Measurements from ENCODE around the gene NEUROD4. TPM values are rescaled to one million over a fixed set of nuclear protein-coding genes. Genes with fewer than 3 reads are reported as not detected.

The NEUROD4 gene
- total and polyA plus RNA-seq, 10 of the 15 experiments (the other 5 are each of a cell fraction or from before 2014, with no cell fraction given): 0.06 TPM; not detected in 9

DNA sequence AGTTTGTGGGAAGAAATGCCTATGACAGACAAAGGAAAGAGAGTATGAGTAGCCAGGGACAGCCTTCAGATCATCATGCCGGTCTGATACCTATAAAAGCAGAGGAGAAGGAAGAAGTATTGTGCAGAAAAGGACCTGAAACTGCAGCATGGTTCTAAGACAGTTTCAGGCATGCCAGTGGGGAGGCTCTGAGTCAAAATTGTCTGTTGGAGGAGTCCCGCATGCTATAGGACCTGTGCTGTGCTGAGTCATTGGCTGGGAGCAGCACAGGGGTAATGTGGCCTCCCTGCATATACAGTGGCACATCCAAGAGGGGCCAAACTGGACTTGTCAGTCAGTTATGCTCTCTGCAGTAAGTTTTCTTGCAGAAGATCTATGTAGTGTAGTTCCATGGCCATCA is 40.7 kb downstream of the NEUROD4 start (continued):
- peak; percentile 63; the same call in 1 of the 3 replicates for TF ChIP-seq POU2F2 (IDR thresholded peaks at IDR 0.05; ENCODE audit: borderline replicate concordance, low read depth, low read length)
- TF ChIP-seq SPI1 (IDR thresholded peaks at IDR 0.05; ENCODE audit: borderline replicate concordance, insufficient read depth, low read depth, low read length): peak; percentile 39; the same call in 1 of the 2 replicates
- TF ChIP-seq SMC3 (IDR thresholded peaks at IDR 0.05; ENCODE audit: borderline replicate concordance, low read length): no peak
- TF ChIP-seq, protein P1, sequence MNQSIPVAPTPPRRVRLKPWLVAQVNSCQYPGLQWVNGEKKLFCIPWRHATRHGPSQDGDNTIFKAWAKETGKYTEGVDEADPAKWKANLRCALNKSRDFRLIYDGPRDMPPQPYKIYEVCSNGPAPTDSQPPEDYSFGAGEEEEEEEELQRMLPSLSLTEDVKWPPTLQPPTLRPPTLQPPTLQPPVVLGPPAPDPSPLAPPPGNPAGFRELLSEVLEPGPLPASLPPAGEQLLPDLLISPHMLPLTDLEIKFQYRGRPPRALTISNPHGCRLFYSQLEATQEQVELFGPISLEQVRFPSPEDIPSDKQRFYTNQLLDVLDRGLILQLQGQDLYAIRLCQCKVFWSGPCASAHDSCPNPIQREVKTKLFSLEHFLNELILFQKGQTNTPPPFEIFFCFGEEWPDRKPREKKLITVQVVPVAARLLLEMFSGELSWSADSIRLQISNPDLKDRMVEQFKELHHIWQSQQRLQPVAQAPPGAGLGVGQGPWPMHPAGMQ (IDR thresholded peaks at IDR 0.05; ENCODE audit: borderline replicate concordance): no peak
- TF ChIP-seq RAD21 (IDR thresholded peaks at IDR 0.05; ENCODE audit: insufficient read depth, low read depth, low read length): no peak
- TF ChIP-seq RBBP5 (conservative IDR thresholded peaks at IDR 0.05): no peak
- peak; percentile 29; the same call in 1 of the 2 replicates for TF ChIP-seq PAX5 (IDR thresholded peaks at IDR 0.05; ENCODE audit: borderline replicate concordance, low read depth, low read length)
- no peak for TF ChIP-seq SREBF2 (IDR thresholded peaks at IDR 0.05; ENCODE audit: low read length)
- no peak for TF ChIP-seq NBN (IDR thresholded peaks at IDR 0.05)
- TF ChIP-seq NFIC (IDR thresholded peaks at IDR 0.05; ENCODE audit: low read depth, low read length): peak; percentile 46; the same call in 1 of the 2 replicates
- no peak for TF ChIP-seq CHD1 (IDR thresholded peaks at IDR 0.05; ENCODE audit: low read depth, low read length)

DNA sequence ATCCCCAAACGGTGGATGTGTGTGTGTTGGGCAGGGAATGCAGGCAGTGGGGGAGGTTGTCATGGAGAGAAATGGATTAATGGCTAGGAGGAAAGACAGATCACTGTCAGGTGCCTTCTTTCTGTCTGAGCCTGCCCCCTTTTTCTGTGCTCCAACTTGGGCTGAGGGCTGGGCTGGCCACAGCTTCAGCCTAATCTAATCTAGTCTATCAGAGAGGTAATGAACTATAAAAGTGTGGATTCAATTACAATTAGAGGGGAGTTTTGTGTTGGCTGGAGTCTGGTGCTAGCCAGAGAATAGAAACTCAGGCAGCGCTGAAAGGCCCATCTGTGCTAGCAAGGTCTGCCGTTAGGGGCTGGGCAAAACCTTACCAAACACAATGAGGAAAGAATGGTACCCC is 41.2 kb downstream of the NEUROD4 start:
- in situ Hi-C loops (cut with MboI) (loop anchor here (5.0 kb wide), 1 partner anchor 304 kb away; no protein-coding TSS in a partner anchor), intact Hi-C loops (cut with micrococcal nuclease; ENCODE audit: unreplicated experiment) (no loop called here)
- Histone ChIP-seq H4K20me1 (ENCODE audit: control insufficient read depth, insufficient read depth) (no peaks in the 10 kb centered on the region), H3K79me2 (ENCODE audit: control insufficient read depth, insufficient read depth, low read length) (no peaks in the 10 kb centered on the region), H3K4me3 (no peak overlapping the region), H3K27me3 (replicated peaks in 1 of 2; ENCODE audit: control insufficient read depth in 2 of 2, insufficient read depth in 2 of 2, low read length in 1 of 2) (no peaks in the 10 kb centered on the region; a peak in 1 of 4 replicates), H3K4me1 (ENCODE audit: control insufficient read depth, insufficient read depth, low read length) (peaks cover 12% of the 10 kb centered on the region), H3K4me2 (ENCODE audit: control insufficient read depth, insufficient read depth) (peak overlapping the region; percentile 66; the same call in 1 of the 2 replicates), H3K27ac (ENCODE audit: control insufficient read depth, insufficient read depth) (no peak overlapping the region), H3K9me3 (replicated peaks; ENCODE audit: control insufficient read depth, insufficient read depth, low read length) (no peaks in the 10 kb centered on the region), H2AFZ (ENCODE audit: control insufficient read depth, low read depth, low read length) (no peak overlapping the region; the same call in 1 of the 2 replicates), H3K9ac (ENCODE audit: control insufficient read depth, insufficient read depth, low read length) (no peak overlapping the region), H3K36me3 (ENCODE audit: control insufficient read depth in 2 of 2, insufficient read depth in 2 of 2, low read length in 1 of 2) (no peaks in the 10 kb centered on the region)
- no peak for DNase-seq (ENCODE audit: low read depth, low spot score)
- BruUV-seq (replicated peaks): no TSS peak
- ChIA-PET SMC1A (ENCODE audit: uncharacterized antibody, unreplicated experiment) (no interaction called here), POLR2A (no interaction called here), CTCF (interaction anchor here (0.6 to 19.4 kb wide), 3 partner anchors 11 to 125 kb away, joined by 3 to 700 read pairs (median 14); no protein-coding TSS in a partner anchor), RAD21 (ENCODE audit: unreplicated experiment) (no interaction called here)
- 55% methylated on average over 3 of the region's 3 CpGs for WGBS (ENCODE audit: insufficient coverage, insufficient replicate concordance, low lambda C conversion rate, missing lambda C conversion rate)
- no peak for FAIRE-seq
- peak; percentile 15 for ATAC-seq
- TF ChIP-seq SMC3 (IDR thresholded peaks at IDR 0.05; ENCODE audit: borderline replicate concordance, low read length) (no peak), HCFC1 (IDR thresholded peaks at IDR 0.05; ENCODE audit: low read length) (no peak), ESRRA (IDR thresholded peaks at IDR 0.05; ENCODE audit: low read length) (no peak), BMI1 (IDR thresholded peaks at IDR 0.05; ENCODE audit: borderline replicate concordance) (no peak), CBX5 (IDR thresholded peaks at IDR 0.05; ENCODE audit: low read depth) (no peak), BRCA1 (IDR thresholded peaks at IDR 0.05; ENCODE audit: low read depth, low read length) (no peak), DPF2 (IDR thresholded peaks at IDR 0.05) (no peak), SMARCA5 (IDR thresholded peaks at IDR 0.05) (no peak), HDGF (IDR thresholded peaks at IDR 0.05) (no peak), ZNF274 (IDR thresholded peaks at IDR 0.05; ENCODE audit: insufficient read depth, insufficient read length) (no peak)
- TF ChIP-seq, protein P2, sequence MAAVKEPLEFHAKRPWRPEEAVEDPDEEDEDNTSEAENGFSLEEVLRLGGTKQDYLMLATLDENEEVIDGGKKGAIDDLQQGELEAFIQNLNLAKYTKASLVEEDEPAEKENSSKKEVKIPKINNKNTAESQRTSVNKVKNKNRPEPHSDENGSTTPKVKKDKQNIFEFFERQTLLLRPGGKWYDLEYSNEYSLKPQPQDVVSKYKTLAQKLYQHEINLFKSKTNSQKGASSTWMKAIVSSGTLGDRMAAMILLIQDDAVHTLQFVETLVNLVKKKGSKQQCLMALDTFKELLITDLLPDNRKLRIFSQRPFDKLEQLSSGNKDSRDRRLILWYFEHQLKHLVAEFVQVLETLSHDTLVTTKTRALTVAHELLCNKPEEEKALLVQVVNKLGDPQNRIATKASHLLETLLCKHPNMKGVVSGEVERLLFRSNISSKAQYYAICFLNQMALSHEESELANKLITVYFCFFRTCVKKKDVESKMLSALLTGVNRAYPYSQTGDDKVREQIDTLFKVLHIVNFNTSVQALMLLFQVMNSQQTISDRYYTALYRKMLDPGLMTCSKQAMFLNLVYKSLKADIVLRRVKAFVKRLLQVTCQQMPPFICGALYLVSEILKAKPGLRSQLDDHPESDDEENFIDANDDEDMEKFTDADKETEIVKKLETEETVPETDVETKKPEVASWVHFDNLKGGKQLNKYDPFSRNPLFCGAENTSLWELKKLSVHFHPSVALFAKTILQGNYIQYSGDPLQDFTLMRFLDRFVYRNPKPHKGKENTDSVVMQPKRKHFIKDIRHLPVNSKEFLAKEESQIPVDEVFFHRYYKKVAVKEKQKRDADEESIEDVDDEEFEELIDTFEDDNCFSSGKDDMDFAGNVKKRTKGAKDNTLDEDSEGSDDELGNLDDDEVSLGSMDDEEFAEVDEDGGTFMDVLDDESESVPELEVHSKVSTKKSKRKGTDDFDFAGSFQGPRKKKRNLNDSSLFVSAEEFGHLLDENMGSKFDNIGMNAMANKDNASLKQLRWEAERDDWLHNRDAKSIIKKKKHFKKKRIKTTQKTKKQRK (IDR thresholded peaks at IDR 0.05; ENCODE audit: low read depth, low read length): no peak

Measured in GM12878 (cell line).